NK-92 (cell line): ENCODE results near the gene FGA.

Source experiments
- DNase-seq: peaks from one replicate; lab custom pipeline; 2025; ENCODE audit not compliant: unreplicated experiment; lab: John Stamatoyannopoulos, UW

FGA gene

DNA sequence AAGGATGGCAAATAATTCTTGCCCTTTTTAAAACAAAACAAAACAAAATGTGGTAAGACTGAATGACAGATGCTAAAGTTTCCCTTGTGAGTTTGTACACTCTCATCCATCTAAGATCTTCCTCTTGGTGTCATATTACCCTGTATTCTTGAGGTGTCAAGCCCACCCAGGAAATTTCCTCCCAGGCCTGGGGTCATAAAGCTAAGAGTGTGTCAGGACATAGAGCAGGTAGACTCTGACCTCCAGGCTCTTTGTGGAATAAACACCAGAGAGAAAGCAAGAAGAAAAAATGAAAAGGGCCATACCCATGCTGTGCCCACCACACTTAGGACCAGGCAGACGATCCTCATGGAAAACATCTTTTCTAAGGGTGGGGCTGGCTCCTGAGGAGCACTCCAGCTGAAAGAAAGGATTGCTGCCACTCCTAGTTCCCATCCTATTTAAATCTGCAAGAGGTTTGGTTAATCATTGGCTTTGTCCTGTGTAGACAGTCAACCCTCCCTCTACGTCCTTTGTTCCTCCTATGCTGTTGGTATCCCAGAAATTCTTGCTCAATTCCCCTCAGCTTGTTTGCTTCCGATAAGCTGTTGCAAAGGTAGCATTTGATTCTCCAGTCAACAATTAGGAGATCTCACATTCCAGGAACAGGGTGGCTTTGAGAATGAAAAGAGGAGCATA lies at the start of gene FGA:
Gene FGA (minus strand): TSS at position 414 of the 678 bp plus-strand sequence. CDS start 55 bp downstream, at position 359.
- DNase-seq: no peak

DNA sequence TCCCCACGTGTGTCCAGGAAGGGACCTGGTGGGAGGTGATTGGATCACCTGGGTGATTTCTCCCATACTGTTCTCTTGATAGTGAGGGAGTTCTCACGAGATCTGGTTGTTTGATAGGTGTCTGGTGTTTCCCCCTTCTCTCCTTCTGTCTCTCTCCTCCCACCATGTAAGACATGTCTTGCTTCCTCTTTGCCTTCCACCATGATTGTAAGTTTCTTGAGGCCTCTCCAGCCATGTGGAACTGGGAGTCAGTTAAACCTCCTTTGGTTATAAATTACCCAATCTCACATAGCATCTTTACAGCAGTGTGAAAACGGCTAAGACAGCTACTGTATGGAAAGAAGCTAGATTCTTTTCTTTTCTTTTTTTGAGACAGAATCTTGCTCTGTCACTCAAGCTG lies 43.5 kb upstream of the FGA start:
- no peak for DNase-seq

GRCh38 chr4:154631828-154632227 lies 41.3 kb upstream of the FGA start:
- no peak for DNase-seq

- DNase-seq: no peak
Measured at GRCh38 chr4:154630324-154630723, 39.8 kb upstream of the FGA start.

DNA sequence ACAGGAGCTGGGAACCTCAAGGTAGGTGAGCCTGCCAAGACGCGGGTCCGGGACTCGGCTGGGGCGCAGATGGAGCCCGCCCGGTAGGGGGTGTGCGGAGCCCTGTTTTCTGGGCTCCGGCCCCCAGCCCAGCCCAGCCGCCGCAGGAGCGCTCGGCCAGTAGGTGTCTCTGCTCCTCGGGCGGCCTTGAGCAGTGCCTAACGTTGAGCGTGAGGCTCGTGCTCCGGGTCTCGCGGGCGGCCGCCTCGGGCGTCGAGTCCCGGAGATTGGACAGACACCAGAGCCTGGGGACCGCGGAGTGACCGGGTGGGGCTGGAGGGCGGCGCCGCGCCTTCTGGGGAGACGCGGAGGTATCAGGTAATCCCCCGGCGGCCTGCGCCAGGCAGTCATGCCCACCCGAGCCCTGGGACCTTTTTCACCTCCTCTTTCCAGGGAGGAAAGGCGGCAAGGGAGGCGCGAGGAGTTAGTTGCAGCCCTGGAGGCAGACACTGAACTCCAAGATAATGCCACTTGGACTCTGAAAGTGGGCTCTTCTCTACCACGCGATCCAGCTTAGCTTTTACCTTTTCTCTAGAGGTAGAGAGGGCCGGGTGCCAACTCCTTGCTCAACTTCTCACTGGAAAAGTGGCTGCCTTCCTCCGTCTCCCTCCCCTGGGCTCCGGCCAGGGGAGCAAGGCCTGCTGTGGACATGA lies 36.4 kb upstream of the FGA start:
- no peak for DNase-seq

GRCh38 chr4:154625971-154626370 lies 35.4 kb upstream of the FGA start:
- DNase-seq: no peak

DNA sequence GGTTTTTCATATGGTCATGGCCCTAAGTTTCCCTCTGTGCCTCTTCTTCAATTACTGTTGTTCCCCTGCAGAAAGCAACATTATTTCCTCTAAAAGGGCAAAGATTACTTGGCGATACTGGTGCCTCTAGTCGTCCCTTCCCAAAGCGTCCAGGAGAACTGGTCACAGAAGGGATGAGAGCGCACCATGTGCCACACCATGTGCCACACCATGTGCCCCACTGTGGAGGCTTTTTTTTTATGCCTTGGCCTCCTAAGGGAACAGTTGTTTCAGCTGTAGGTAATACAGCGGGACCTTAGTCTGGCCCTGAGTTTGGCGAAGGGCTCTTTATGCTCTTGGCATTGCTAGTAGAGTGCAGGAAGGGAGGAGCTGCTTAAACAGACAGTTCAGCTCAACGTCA lies 33.5 kb upstream of the FGA start:
- DNase-seq: no peak

GRCh38 chr4:154623436-154623835 lies 32.9 kb upstream of the FGA start:
- no peak for DNase-seq

DNA sequence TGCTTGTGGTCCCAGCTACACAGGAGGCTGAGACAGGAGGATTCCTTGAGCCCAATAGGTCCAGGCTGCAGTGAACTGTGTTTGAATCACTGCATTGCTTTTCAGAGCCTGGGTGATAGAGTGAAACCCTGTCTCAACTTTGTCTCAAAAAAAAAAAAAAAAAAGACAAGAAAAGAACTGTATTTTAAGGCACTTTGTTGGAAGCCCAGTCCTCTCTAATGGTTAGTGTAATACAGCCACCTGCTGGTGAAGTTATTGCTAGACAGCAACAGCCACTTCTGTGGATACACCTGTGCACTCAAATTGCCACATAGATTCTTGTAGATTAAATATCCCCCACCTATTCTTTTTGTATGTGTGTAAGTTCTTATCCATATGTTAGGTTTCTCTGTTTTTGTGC lies 32.1 kb upstream of the FGA start:
- no peak for DNase-seq

- no peak for DNase-seq
Measured at GRCh38 chr4:154620111-154620510, 29.6 kb upstream of the FGA start.

- DNase-seq: no peak
Measured at GRCh38 chr4:154618708-154619315, 28.3 kb upstream of the FGA start.

GRCh38 chr4:154617820-154618317 lies 27.3 kb upstream of the FGA start:
- DNase-seq: no peak

GRCh38 chr4:154616731-154617130 lies 26.2 kb upstream of the FGA start:
- DNase-seq: no peak

GRCh38 chr4:154616287-154616686 lies 25.7 kb upstream of the FGA start:
- DNase-seq: no peak

DNA sequence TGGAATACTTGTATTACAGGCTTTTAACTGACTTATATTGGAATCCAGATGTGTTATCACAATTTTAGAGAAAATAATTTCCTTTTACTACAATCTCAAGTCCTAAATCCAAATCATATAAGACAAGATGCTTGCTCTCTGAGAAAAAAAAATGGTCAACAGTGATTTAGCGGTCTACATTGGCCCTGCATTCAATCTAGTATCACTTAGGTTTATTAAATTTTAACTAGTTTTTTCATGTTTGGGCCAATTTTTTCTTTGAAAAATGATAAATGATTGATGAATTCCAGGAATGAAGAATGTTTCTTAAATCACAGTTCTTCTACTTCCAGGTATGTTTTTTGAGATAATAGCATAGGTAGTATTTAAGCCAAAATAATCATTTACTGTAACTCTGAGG lies 24.7 kb upstream of the FGA start:
- DNase-seq: no peak

GRCh38 chr4:154614306-154614705 lies 23.8 kb upstream of the FGA start:
- no peak for DNase-seq

GRCh38 chr4:154612472-154613414 lies 22.2 kb upstream of the FGA start, which contains the start of gene FGG:
TSS of gene FGG (minus strand) at chr4:154612656. CDS start at chr4:154612609, 47 bp downstream.
- no peak for DNase-seq

DNA sequence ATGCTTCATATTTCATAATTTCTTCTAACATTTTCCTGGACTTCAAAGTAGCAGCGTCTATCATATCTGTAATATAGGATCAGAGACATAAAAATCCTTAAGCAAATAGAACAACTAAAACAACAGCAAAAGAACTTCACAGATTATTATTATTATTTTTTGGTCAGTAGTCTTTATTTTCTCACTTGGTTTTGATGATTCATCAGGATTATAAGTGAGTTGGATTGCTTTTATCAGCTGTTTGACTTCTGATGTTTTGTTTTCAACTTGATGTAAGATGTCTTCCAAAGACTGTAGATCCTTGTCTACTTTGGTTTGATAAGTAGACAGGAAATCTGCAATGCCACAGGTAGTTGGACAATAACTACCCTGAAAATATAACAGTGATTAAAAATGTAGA lies 21.3 kb upstream of the FGA start:
- no peak for DNase-seq

GRCh38 chr4:154610582-154610981 lies 20.0 kb upstream of the FGA start:
- DNase-seq: no peak

DNA sequence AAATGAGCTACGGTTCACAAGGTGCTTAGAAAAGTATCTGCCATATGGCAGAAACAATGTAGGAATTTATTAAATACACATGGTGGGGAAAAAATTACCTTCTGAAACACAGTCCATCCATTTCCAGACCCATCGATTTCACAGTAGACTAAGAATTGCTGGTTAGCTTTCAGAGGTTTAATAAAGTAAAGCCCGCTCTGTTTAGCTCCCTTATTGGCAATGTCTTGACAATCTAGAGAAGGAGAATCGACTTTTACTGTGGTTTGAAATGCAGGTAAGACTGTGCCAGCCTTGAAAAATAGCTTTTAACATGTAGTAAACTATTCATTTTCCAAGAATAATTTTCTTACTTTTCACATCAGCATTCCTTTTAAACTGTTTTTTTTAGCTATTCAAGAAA lies 19.0 kb upstream of the FGA start:
- DNase-seq: no peak
